ENCODE data around the gene MT1E.

DNA sequence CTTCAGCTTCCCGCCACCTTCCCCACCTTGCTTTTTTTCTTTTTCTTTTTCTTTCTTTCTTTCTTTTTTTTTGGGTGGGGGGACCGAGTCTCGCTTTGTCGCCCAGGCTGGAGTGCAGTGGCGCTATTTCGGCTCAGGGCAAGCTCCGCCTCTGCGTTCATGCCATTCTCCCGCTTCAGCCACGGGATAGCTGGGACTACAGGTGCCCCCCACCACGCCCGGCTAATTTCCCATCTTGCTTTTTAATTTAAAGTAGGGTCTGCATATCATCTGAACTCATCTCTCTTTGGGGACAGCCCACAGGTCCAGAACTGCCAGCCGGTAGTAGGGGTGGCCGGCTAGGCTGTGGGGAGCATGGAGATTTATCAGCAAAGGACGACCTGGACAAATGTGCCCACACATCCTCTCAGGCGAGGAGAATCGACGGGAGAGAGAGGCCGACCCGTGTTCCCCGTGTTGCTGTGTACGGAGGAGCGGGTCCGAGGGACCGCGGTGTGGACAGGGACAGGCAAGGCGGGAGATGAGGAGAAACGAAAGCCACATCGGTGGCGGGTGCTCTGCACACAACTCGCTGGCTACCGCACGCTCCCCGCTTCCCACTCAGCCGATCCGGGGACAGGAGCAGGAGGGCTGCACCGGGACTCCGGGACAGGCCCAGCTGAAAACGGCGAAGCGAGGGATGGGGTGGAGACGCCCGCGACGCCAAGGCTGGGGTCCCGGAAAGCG lies 9.3 kb downstream of the MT1E start:
- TF ChIP-seq HOXA7 (CRISPR knock-in tag; IDR thresholded peaks at IDR 0.05; ENCODE audit: borderline replicate concordance): no peak
- TF ChIP-seq, protein P1, sequence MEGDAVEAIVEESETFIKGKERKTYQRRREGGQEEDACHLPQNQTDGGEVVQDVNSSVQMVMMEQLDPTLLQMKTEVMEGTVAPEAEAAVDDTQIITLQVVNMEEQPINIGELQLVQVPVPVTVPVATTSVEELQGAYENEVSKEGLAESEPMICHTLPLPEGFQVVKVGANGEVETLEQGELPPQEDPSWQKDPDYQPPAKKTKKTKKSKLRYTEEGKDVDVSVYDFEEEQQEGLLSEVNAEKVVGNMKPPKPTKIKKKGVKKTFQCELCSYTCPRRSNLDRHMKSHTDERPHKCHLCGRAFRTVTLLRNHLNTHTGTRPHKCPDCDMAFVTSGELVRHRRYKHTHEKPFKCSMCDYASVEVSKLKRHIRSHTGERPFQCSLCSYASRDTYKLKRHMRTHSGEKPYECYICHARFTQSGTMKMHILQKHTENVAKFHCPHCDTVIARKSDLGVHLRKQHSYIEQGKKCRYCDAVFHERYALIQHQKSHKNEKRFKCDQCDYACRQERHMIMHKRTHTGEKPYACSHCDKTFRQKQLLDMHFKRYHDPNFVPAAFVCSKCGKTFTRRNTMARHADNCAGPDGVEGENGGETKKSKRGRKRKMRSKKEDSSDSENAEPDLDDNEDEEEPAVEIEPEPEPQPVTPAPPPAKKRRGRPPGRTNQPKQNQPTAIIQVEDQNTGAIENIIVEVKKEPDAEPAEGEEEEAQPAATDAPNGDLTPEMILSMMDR (tag by site-specific recombination; IDR thresholded peaks at IDR 0.05): no peak
- TF ChIP-seq ZNF549 (tag by site-specific recombination; IDR thresholded peaks at IDR 0.05): no peak

All from HEK293 (cell line).